ENCODE measurements around the gene C19orf38. TPM values are rescaled to one million over a fixed set of nuclear protein-coding genes. Genes with fewer than 3 reads are reported as not detected.
"Not testable (repeated sequence)": the region's sequence is repeated elsewhere in the genome, so short reads cannot be mapped to it uniquely, and the experiment has no call there.

Gene C19orf38
- total RNA-seq, 1 experiment from 2014 or later: 0.13 TPM

GRCh38 chr19:10820173-10820572 lies 28.0 kb upstream of the C19orf38 start:
- no peak for DNase-seq (ENCODE audit: low spot score)

GRCh38 chr19:10823690-10824089 lies 24.5 kb upstream of the C19orf38 start:
- no peak for DNase-seq (ENCODE audit: low spot score)

- no peak for DNase-seq (ENCODE audit: low spot score)
These were observed 22.0 kb upstream of the C19orf38 start for GRCh38 chr19:10826231-10826630.

GRCh38 chr19:10826846-10827245 lies 21.4 kb upstream of the C19orf38 start:
- DNase-seq (ENCODE audit: low spot score): no peak

- no peak for DNase-seq (ENCODE audit: low spot score)
These were observed 19.0 kb upstream of the C19orf38 start for GRCh38 chr19:10828981-10829821.

- no peak for DNase-seq (ENCODE audit: low spot score)
These were observed 18.2 kb upstream of the C19orf38 start for GRCh38 chr19:10829967-10830366.

GRCh38 chr19:10830370-10830769 lies 17.8 kb upstream of the C19orf38 start:
- DNase-seq (ENCODE audit: low spot score): no peak

- no peak for DNase-seq (ENCODE audit: low spot score)
These were observed 17.1 kb upstream of the C19orf38 start for GRCh38 chr19:10830931-10831779.

GRCh38 chr19:10831987-10832938 lies 16.0 kb upstream of the C19orf38 start:
- no peak for DNase-seq (ENCODE audit: low spot score)

- DNase-seq (ENCODE audit: low spot score): no peak
These were observed 15.3 kb upstream of the C19orf38 start for GRCh38 chr19:10832939-10833296.

GRCh38 chr19:10835089-10835753 lies 13.0 kb upstream of the C19orf38 start:
- DNase-seq (ENCODE audit: low spot score): no peak

- peak; percentile 99 for DNase-seq (ENCODE audit: low spot score)
These were observed 12.3 kb upstream of the C19orf38 start, which contains the start of gene TMED1 for GRCh38 chr19:10835754-10836478. Gene TMED1, minus strand, starts transcription at chr19:10836212. Its CDS starts 21 bp downstream, at chr19:10836191.

- DNase-seq (ENCODE audit: low spot score): no peak
These were observed 11.5 kb upstream of the C19orf38 start for GRCh38 chr19:10836479-10837330.

- DNase-seq (ENCODE audit: low spot score): not testable (repeated sequence)
These were observed 10.6 kb upstream of the C19orf38 start for GRCh38 chr19:10837649-10838048.

GRCh38 chr19:10838377-10838776 lies 9.8 kb upstream of the C19orf38 start:
- DNase-seq (ENCODE audit: low spot score): no peak

GRCh38 chr19:10839114-10840050 lies 8.8 kb upstream of the C19orf38 start:
- DNase-seq (ENCODE audit: low spot score): no peak

- no peak for DNase-seq (ENCODE audit: low spot score)
These were observed 5.4 kb upstream of the C19orf38 start for GRCh38 chr19:10842788-10843187.

All from HT-29 (cell line).